ENCODE results near the gene ARF6.
"Not testable (repeated sequence)": the region's sequence is repeated elsewhere in the genome, so short reads cannot be mapped to it uniquely, and the experiment has no call there.

Gene ARF6

DNA sequence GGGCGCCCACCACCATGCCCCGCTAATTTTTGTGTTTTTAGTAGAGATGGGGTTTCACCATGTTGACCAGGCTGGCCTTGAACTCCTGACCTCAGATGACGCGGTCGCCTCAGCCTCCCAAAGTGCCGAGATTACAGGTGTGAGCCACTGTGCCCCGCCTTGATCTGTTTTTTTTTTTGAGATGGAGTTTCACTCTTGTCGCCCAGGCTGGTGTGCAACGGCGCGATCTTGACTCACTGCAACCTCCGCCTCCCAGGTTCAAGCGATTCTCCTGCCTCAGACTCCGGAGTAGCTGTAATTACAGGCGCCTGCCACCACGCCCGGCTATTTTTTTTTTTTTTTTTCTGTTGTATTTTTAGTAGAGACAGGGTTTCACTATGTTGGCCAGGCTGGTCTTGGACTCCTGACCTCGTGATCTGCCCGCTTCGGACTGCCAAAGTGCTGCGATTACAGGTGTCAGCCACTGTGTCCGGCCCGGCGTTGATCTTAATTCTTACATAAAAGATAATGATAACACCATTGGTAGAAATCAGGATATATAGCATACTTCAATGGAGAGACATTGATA is 9.9 kb downstream of the ARF6 start:
- DNase-seq (ENCODE audit: low read depth in 2 of 2, low spot score in 1 of 2): not testable (repeated sequence)

- no peak for DNase-seq (ENCODE audit: low read depth in 2 of 2, low spot score in 1 of 2)
Measured at GRCh38 chr14:49904270-49904669, 11.4 kb downstream of the ARF6 start.

GRCh38 chr14:49905989-49906388 is 13.1 kb downstream of the ARF6 start:
- no peak for DNase-seq (ENCODE audit: low read depth in 2 of 2, low spot score in 1 of 2)

DNA sequence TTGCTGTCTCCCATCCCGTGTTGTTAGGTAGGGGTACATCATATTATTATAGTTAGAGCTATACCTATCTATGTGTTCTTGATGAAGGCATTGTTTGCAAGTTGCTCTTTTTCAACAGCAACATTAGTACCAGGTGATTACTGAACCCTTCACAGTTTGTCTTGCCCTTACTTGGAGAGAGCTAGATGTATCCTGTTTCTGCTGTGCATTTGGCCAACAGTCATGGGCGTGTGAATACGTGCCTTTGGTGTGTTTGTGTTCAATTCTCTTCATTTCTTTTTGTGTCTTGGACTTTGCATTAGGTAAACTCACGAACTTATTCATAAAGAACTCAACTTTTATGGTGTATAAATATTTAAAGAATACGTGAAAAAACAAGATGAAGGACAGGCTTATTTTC is 14.3 kb downstream of the ARF6 start:
- no peak for DNase-seq (ENCODE audit: low read depth in 2 of 2, low spot score in 1 of 2)

DNA sequence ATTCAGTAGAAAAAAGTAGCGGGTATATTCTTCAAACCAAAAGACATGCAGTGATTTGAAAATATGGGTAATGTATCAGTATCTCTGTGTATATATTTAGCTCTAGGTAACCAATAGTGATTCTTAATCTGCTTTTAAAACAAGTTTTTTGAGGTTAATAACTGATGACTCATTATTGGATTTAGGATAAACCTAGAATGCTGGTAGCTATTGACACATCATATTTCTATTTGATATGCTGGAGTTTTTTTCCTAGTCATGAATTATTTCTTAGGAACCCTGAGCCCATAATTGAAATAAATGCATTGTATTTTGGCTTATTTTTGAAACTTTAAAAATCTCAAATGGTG is 15.5 kb downstream of the ARF6 start:
- DNase-seq (ENCODE audit: low read depth in 2 of 2, low spot score in 1 of 2): no peak

DNA sequence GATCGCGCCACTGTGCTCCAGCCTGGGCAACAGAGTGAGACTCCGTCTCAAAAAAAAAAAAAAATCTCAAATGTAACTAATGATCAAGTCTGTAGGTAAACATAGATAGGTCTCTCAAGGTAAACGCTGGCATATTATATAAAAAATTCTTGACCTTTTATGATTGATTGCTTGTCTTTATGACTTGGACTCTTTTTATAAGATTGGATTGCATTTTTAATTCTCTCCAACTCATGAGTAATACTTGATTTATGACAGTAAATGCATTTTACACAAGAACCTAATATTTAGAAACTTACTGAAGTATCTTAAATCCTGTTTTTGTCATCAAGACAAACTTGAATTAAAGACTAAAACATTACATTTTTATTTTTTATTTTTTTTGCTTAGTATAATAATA is 16.1 kb downstream of the ARF6 start:
- no peak for DNase-seq (ENCODE audit: low read depth in 2 of 2, low spot score in 1 of 2)

- DNase-seq (ENCODE audit: low read depth in 2 of 2, low spot score in 1 of 2): no peak
Measured at GRCh38 chr14:49915085-49915484, 22.2 kb downstream of the ARF6 start.

DNA sequence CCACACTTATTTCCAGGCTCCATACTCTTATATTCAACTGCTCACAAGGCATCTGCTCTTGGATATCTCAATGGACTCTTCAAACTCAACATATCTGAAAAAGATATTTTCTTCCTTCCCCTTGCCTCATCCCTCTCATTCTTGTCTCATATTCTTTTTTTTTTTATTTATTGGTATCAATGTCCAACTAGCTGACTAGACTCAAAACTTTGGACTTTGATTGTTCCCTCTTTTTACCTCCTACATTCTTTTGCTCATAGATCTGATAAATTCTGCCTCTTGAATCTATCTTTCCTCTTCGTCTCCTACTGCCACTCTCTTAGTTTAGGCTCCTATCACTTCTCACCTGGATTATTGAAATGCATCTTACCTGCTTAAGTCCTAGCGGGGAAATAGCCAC is 25.8 kb downstream of the ARF6 start:
- DNase-seq (ENCODE audit: low read depth in 2 of 2, low spot score in 1 of 2): no peak

DNA sequence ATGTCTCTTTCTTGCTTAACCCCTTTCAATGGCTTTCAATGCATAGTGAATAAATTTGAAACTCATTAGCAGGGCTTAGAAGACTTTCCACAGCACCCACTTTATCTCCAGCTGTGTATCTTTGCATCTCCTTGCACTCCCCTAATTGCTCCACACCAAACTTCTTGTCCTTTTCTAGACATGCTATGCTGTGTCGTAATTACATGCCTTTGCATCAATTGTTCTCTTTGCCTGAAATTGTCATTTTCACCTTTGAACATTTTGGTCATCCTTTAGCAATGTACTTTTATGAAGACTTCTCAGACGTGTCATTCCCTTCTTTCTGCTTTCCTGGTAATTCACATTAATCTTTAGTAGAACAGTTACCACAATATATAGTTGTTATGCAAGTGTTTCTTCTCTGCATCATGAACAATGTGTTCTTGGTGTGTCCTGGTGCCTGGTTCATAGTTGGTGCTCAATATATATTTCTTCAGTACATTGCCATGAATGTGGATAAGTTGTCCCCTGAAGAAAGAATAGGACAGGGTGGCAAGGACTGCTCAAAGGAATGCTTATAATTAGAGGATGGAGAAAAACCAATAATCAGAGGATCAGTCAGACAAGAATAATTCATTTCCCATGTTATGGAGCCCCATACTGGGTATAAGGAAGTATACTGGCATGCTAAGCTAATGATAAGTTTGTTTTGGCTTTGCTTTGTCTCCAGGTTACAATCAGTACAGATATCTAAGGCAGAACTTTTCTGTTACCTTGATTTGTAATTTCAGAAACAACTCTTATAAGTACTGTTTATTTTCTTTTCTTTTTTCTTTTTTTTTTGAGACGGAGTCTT is 27.2 kb downstream of the ARF6 start:
- DNase-seq (ENCODE audit: low read depth in 2 of 2, low spot score in 1 of 2): no peak

GRCh38 chr14:49920935-49921334 is 28.1 kb downstream of the ARF6 start:
- DNase-seq (ENCODE audit: low read depth in 2 of 2, low spot score in 1 of 2): no peak

GRCh38 chr14:49921401-49921800 is 28.5 kb downstream of the ARF6 start:
- no peak for DNase-seq (ENCODE audit: low read depth in 2 of 2, low spot score in 1 of 2)

DNA sequence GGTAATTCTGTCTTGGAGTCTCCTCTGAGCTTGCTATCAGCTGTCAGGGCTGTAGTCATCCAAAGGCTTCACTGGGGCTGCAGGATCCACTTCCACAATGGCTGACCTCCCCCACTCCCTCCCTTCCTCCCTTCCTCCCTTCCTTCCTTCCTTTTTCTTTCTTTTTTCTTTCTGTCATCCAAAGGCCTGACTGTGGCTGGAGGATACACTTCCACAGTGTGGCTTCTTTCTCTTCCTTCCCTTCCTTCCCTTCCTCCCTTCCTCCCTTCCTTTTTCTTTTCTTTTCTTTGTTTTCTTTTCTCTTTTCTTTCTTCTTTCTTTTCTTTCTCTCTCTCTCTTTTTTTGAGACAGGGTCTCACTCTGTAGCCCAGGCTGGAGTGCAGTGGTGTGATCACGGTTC is 30.6 kb downstream of the ARF6 start:
- no peak for DNase-seq (ENCODE audit: low read depth in 2 of 2, low spot score in 1 of 2)

DNA sequence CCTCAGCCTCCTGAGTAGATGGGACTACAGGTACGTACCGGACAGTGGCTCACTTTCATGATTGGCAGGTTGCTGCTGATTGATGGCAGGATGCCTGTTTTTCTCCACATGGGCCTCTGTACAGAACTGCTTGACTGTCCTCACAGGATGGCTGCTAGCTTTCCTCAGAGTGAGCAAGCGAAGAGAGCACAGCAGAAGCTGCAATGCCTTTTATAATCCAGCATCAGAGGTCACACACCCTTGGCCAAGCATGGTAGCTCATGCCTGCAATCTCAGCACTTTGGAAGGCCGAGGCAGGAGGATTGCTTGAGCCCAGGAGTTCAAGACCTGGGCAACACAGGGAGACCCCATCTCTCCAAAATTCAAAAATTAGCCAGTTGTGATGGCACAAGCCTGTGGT is 31.0 kb downstream of the ARF6 start:
- no peak for DNase-seq (ENCODE audit: low read depth in 2 of 2, low spot score in 1 of 2)

DNA sequence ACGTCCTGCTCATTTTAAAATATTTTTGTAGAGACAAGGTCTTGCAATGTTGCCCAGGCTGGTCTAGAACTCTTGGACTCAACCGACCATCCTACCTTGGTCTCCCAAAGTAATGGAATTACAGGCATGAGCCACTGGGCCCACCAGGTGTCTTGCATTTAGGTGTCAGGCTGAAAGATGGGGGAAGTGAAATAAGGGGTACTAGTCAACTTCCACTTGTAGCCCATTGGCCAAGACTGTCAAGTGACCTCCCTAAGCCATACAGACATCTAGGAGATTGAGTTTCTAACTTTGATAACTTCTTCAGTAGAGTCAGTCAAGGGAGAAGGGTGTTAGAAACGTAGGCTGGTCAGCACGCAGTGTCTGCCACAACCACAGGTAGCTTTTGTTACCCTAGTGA is 32.0 kb downstream of the ARF6 start:
- DNase-seq (ENCODE audit: low read depth in 2 of 2, low spot score in 1 of 2): no peak

- no peak for DNase-seq (ENCODE audit: low read depth in 2 of 2, low spot score in 1 of 2)
Measured at GRCh38 chr14:49926803-49927202, 33.9 kb downstream of the ARF6 start.

GRCh38 chr14:49928015-49928414 is 35.1 kb downstream of the ARF6 start:
- DNase-seq (ENCODE audit: low read depth in 2 of 2, low spot score in 1 of 2): no peak

GRCh38 chr14:49930720-49931119 is 37.8 kb downstream of the ARF6 start:
- DNase-seq (ENCODE audit: low read depth in 2 of 2, low spot score in 1 of 2): no peak

- DNase-seq (ENCODE audit: low read depth in 2 of 2, low spot score in 1 of 2): no peak
Measured at GRCh38 chr14:49931523-49931922, 38.6 kb downstream of the ARF6 start.

DNA sequence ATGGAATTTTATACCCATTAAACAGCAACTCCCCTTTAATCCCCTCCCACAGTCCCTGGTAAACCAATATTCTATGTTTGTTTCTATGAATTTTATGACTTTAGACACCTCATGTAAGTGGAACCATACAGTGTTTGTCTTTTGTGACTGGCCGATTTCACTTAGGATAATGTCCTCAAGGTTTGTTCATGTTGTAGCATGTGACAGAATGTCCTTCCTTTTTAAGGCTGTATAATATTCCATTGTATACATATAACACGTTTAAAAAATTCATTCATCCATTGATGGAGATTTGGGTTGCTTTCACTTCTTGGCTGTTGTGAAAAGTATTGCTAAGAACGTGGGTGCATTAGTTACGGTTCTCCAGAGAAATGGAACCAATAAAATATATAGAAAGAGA is 40.2 kb downstream of the ARF6 start:
- DNase-seq (ENCODE audit: low read depth in 2 of 2, low spot score in 1 of 2): no peak

DNA sequence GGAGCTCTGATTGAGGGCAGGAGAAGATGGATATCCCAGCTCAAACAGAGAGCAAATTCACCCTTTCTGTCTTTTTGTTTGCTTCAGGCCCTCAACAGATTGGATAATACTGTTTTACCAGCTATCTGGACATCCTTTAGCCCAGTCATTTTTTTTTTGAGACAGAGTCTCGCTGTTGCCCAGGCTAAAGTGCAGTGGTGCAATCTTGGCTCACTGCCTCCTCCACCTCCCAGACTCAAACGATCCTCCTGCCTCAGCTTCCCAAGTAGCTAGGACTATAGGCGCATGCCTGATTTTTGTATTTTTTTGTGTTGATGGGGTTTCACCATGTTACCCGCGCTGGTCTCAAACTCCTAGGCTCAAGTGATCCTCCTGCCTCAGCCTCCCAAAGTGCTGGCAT is 40.8 kb downstream of the ARF6 start:
- no peak for DNase-seq (ENCODE audit: low read depth in 2 of 2, low spot score in 1 of 2)

- DNase-seq (ENCODE audit: low read depth in 2 of 2, low spot score in 1 of 2): no peak
Measured at GRCh38 chr14:49934646-49935045, 41.8 kb downstream of the ARF6 start.

DNA sequence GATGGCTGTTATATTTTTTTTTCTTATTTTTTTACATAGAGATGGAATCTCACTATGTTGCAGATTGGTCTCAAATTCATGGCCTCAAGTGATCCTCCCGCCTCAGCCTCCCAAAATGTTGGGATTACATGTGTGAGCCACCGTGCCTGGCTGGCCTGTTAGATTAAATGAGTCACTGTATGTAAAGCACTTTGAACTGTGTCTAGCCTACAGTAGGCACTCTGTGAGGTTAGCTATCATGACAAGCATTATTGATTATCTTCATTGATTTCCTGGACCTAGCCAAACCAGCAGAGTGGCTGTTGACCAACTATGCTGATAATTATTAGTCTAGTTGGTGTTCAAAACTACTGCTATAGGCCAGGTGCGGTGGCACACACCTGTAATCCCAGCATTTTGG is 42.6 kb downstream of the ARF6 start:
- no peak for DNase-seq (ENCODE audit: low read depth in 2 of 2, low spot score in 1 of 2)

- not testable (repeated sequence) for DNase-seq (ENCODE audit: low read depth in 2 of 2, low spot score in 1 of 2)
Measured at GRCh38 chr14:49936246-49936645, 43.4 kb downstream of the ARF6 start.

Data from stimulated activated CD8-positive, alpha-beta memory T cell treated with anti-CD3 and anti-CD28 coated beads, Interleukin-4, amount 100 ng/mL, for 4 hours (primary cell).